Amygdala (tissue), 56 donors: ENCODE results near the gene TMEM26.

Experiments used
- DNase-seq, 56 donors: peaks; one replicate each; lab custom pipeline; 2025; lab: John Stamatoyannopoulos, UW

Gene TMEM26

GRCh38 chr10:61463035-61463909, 10.1 kb upstream of the TMEM26 start:
- DNase-seq = no peak

GRCh38 chr10:61460835-61461234, 7.7 kb upstream of the TMEM26 start:
- DNase-seq = no peak

GRCh38 chr10:61458031-61458430, 4.8 kb upstream of the TMEM26 start:
- DNase-seq = no peak

GRCh38 chr10:61456095-61456789, 3.1 kb upstream of the TMEM26 start:
- DNase-seq = no peak

- DNase-seq = no peak
Measured at GRCh38 chr10:61455656-61456055, 2.5 kb upstream of the TMEM26 start.

GRCh38 chr10:61454541-61454940, 1.4 kb upstream of the TMEM26 start:
- DNase-seq = no peak

GRCh38 chr10:61452151-61452651, 980 bp downstream of the TMEM26 start:
- DNase-seq = peak in 12 of 56 donors; percentile 1 to 46 (median 12)

GRCh38 chr10:61451357-61451756, 1.8 kb downstream of the TMEM26 start:
- no peak for DNase-seq

- DNase-seq = no peak
Measured at GRCh38 chr10:61448841-61449600, 4.2 kb downstream of the TMEM26 start.

GRCh38 chr10:61448091-61448490, 5.1 kb downstream of the TMEM26 start:
- no peak for DNase-seq

GRCh38 chr10:61439058-61439609, 14.0 kb downstream of the TMEM26 start:
- no peak for DNase-seq

GRCh38 chr10:61438141-61438988, 14.8 kb downstream of the TMEM26 start:
- DNase-seq = no peak

- DNase-seq = no peak
Measured at GRCh38 chr10:61423178-61423577, 30.0 kb downstream of the TMEM26 start.

- DNase-seq = no peak
Measured at GRCh38 chr10:61417661-61418060, 35.5 kb downstream of the TMEM26 start.

GRCh38 chr10:61415824-61416223, 37.4 kb downstream of the TMEM26 start:
- DNase-seq = no peak

- DNase-seq = no peak
Measured at GRCh38 chr10:61411706-61412105, 41.5 kb downstream of the TMEM26 start.

GRCh38 chr10:61410353-61411070, 42.7 kb downstream of the TMEM26 start:
- DNase-seq = no peak

GRCh38 chr10:61409157-61409556, 44.0 kb downstream of the TMEM26 start:
- no peak for DNase-seq

GRCh38 chr10:61408105-61408504, 45.1 kb downstream of the TMEM26 start:
- no peak for DNase-seq
